GM21526 (cell line): ENCODE measurements around the gene ANKS6.
"Not testable (repeated sequence)": the region's sequence is repeated elsewhere in the genome, so short reads cannot be mapped to it uniquely, and the experiment has no call there.

Source experiments
- ATAC-seq: cut with Tn5 transposase; IDR thresholded peaks from one replicate; pipeline ENCODE4 v1.9.1; 2021; ENCODE audit warnings: moderate library complexity; ENCODE audit not compliant: unreplicated experiment, low FRiP score

Gene ANKS6

DNA sequence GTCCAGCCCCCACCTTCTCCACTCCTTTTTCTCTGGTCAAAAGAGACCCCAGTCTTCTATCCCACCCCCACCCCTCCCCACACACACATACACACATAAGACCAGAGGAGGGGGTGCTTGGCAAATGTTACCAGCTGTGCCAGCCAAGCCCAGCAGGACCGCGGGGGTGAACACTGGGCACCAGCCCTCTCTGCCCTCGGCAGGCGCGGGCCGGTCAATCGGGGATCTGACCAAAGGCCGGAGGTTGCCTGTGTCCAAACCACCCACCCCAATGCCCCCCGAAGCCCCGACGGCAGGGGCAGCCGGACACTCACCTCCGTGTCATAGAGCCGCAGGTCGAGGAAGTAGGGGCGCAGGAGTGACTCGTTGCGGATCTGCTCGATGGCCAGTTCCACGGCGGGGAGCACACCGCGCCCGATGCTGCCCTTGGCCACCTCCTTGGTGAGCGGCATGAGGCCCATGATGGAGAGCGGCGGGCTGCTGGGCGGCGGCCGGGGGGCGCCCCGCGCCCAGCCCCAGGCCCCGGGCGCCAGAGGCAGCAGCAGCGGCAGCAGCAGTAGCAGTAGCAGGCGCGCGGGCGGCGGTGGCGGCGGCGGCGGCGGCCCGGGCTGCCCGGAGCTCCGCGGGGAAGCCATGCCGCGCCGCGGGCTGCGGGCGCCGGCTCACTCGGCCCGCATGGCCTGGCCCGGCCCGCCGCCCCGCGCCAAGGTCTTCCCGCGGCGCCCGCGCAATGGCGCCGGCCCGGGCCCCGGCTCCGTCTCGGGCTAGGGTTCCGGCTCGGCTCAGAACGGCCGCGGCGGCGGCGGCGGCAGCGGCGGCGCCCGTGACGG lies 88.0 kb downstream of the ANKS6 start:
- no peak for ATAC-seq

- no peak for ATAC-seq
These were observed 88.9 kb downstream of the ANKS6 start for GRCh38 chr9:98707166-98708102.

- no peak for ATAC-seq
These were observed 89.6 kb downstream of the ANKS6 start for GRCh38 chr9:98706651-98707165.

GRCh38 chr9:98702835-98703380 lies 93.4 kb downstream of the ANKS6 start:
- ATAC-seq = no peak

DNA sequence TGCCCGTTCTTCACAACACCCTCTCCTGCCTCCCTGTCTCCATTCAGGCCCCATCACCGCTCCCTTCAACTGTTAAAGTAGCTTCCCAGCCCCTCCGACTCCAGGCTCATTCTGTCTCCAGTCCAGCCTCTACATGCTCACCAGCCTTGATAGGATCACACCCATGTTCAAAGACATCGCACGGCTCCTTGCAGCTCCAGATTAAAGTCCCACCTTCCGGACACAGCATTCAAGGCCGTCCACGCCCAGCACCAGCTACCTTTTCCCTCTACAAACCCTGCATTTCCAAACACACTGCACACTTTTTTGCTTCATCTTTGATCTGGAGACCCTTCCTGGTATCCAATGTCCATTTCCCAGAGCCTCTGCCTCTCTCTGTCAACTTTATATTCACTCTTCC lies 94.0 kb downstream of the ANKS6 start:
- no peak for ATAC-seq

- ATAC-seq = no peak
These were observed 94.8 kb downstream of the ANKS6 start for GRCh38 chr9:98701576-98701975.

DNA sequence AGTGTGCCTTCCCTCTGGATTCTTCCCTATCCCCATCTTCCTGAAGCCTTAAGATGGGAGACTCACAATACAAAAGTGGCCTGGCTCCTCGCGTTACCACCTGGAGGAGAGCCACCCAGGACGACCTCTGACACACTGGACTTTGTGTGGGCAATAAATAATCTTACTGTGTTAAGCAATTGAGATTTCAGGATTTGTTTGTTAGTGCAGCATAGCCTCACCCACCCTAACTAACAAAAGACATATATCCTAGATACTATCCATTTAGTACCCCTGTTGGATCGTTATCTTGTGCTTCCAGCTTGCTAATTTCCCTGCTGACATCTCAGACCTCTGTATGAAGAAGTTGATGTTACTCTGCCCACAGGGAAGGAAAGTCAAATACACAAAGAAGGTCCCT lies 95.6 kb downstream of the ANKS6 start:
- no peak for ATAC-seq

DNA sequence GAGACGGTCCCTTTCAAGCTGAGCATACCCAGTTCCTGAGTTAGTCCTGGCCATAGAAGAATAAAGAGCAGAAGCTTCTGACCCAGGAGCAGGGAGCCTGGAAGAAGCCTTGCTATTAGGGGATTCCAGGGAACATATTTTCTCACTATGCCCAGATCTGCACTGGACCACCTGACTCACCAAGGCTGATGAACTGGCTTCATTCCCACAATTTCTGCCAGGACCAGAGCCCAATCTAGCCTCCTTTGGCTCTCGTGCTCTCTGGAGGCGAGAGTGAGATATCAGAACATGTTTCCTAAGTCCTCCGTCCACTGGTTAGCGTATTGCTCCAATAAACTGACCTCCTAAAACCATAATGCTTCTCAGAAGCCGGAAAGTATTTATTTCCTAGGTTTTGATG lies 97.5 kb downstream of the ANKS6 start:
- ATAC-seq = no peak

- no peak for ATAC-seq
These were observed 101.4 kb downstream of the ANKS6 start for GRCh38 chr9:98694943-98695342.

DNA sequence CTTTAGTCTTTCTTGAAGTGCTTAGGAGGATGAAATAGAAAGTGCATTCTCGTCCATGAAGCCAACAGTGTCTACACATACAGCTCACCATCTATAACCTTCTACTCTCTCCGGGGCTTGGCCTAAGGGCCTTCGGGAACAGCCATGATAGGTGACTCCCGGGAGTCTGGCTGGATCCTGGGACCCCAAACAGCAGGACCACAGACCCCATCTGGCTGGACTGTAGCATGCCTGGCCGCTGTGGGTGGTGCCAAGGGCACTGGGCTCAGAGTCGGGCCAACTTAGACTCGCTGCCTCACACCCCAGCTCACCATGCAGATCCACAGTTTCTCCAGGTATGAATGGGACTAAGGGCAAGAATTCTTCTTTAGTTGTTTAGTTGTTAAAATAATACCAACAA lies 104.0 kb downstream of the ANKS6 start:
- no peak for ATAC-seq

DNA sequence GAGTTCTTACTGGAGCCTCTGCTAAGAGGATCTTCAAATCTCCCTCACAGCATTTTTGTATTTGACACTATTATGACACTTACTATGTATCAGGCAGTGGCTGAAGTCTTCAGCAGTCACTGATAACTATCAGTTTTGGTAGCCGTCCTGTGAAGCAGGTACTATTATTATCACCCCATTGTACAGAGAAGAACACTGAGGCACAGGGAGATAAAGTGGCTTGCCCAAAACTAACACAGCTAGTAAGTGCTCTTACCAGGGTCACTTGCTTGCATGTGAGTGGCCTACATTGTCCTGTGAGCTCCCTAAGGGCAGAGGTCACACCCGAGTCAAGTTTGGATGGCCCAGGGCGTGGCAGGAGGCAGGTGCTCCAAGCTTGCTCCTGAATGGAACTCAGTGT lies 104.5 kb downstream of the ANKS6 start:
- no peak for ATAC-seq

DNA sequence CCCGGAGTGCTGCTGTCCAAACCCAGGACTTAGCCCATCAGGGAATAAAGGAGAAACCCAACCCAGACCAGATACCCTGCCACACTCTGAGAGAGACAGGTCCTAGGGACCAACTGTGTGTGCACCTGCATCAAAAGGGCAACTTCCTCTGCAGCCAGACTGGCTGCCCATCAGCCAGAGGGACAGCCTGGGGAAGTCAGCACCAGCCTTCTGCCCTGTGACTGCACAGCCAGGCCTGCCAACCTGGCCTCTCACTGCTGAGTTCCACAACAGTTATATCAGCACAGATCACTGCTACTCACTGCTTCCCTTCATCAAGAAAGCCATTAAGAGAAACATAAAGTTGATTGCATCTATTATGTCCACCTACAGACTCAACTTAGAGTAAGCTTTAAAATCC lies 105.7 kb downstream of the ANKS6 start:
- no peak for ATAC-seq

DNA sequence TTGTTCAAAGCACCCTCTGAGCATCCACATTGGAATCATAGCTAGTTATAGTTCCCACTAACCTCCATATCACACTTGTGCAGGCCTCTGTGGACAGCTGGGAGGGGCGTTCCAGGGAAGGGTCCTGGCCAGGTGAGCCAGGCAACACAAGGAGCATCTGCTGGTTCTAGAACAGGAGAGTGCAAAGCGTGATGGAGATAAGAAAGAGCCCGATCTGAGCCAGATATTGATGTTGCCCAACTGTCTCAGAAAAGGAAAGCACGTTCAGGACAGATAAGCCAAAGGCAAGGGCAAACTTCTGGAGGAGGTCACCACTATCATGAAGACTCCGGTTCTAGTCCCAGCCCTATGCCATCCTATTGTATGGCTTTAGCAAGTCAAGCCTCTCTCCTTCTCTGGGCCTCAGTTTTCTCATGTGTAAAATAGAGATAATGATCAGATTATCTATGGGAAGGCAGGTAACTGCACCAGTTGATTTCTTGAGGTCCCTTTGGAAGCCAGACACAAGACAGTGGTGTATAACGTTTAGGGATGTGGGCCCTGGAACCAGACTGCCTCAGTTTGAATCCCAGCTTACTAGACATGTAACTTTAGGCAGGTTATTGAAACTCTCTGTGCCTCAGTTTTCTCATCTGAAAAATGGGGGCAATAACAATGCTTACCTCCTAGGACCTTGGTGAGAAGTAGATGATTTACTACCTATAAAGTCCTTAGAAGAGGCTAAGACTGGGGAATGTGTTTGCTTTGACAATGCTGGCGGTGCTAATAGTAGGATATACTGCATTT lies 107.5 kb downstream of the ANKS6 start:
- ATAC-seq = no peak

DNA sequence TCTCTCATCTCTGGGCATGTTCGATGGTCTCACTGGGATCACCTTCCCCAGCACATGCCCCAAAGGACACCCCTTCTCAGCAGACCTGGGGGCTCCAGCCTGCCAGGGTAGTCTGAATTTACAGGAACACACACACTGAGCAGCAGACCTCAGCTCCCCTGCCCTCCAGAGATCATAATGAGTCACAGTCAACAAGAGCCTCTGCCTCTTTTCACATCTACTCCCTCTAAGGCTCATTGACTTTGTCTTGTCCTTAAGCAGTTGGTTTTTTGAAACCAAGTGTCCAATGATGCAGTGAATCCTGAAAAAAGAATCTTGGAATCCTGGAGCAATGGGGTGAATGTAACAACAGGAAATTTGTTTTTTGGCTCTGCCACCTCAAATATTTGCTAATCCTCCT lies 108.4 kb downstream of the ANKS6 start:
- no peak for ATAC-seq

GRCh38 chr9:98686961-98687855 lies 109.1 kb downstream of the ANKS6 start:
- ATAC-seq = no peak

GRCh38 chr9:98684816-98685215 lies 111.5 kb downstream of the ANKS6 start:
- ATAC-seq = not testable (repeated sequence)
